Keratinocyte (primary cell): ENCODE data around the gene AFDN. TPM values are rescaled to one million over a fixed set of nuclear protein-coding genes. Genes with fewer than 3 reads are reported as not detected.

Experiments
- DNase-seq: peaks from one replicate; pipeline ENCODE4 v3.0.0-alpha.2; 2011; ENCODE audit warnings: low read depth, missing footprints, low spot score
- FAIRE-seq: peaks from 2 replicates; lab custom pipeline; 2011; peaks lifted over from hg19 to GRCh38; lab: Jason Lieb, UNC
- H2AFZ ChIP-seq: 2 replicates; pipeline ENCODE4 v1.6.0; 2012; ENCODE audit warnings: low read length, control low read depth, inconsistent platforms; ENCODE audit not compliant: control insufficient read depth
- H3K27ac ChIP-seq: 2 replicates; pipeline ENCODE4 v1.5.1; 2011; ENCODE audit warnings: low read length; ENCODE audit not compliant: control insufficient read depth, insufficient read depth
- H3K27me3 ChIP-seq: 3 replicates; pipeline ENCODE4 v1.6.0; 2011; ENCODE audit warnings: low read length; ENCODE audit not compliant: control insufficient read depth, insufficient read depth; ENCODE audit errors: extremely low read depth
- H3K36me3 ChIP-seq, 2 experiments: 2 replicates in 1 of 2; 3 replicates in 1 of 2; pipeline ENCODE4 v1.5.1; 2011; ENCODE audit warnings: low read length in 2 of 2, mild to moderate bottlenecking in 1 of 2; ENCODE audit not compliant: control insufficient read depth in 2 of 2, insufficient read depth in 2 of 2; ENCODE audit errors: extremely low read depth in 1 of 2
- H3K4me1 ChIP-seq: 3 replicates; pipeline ENCODE4 v1.5.1; 2011; ENCODE audit warnings: low read length; ENCODE audit not compliant: control insufficient read depth, insufficient read depth; ENCODE audit errors: extremely low read depth
- H3K4me2 ChIP-seq: 3 replicates; pipeline ENCODE4 v1.6.0; 2011; ENCODE audit warnings: low read depth, low read length; ENCODE audit not compliant: control insufficient read depth, insufficient read depth; ENCODE audit errors: extremely low read depth
- H3K4me3 ChIP-seq, 3 experiments: fragments of 200-600 bp in 1 of 3; sonication (generic) in 1 of 3; 2 replicates in 2 of 3; 3 replicates in 1 of 3; pipeline ENCODE4 v1.5.1; 2011 to 2016; ENCODE audit warnings: low read length in 3 of 3, mild to moderate bottlenecking in 3 of 3, control low read depth in 2 of 3, inconsistent platforms in 1 of 3, low read depth in 1 of 3, mixed read lengths in 1 of 3, mixed run types in 1 of 3, moderate library complexity in 1 of 3; ENCODE audit not compliant: control insufficient read depth in 2 of 3, insufficient read depth in 2 of 3; ENCODE audit errors: extremely low read depth in 1 of 3
- H3K79me2 ChIP-seq: 2 replicates; pipeline ENCODE4 v1.6.0; 2012; ENCODE audit warnings: low read length; ENCODE audit not compliant: control insufficient read depth, insufficient read depth
- H3K9ac ChIP-seq: 3 replicates; pipeline ENCODE4 v1.6.0; 2011; ENCODE audit warnings: low read length; ENCODE audit not compliant: control insufficient read depth, insufficient read depth; ENCODE audit errors: extremely low read depth
- H3K9me1 ChIP-seq: 3 replicates; pipeline ENCODE4 v1.6.0; 2011; ENCODE audit warnings: low read length; ENCODE audit not compliant: control insufficient read depth, insufficient read depth; ENCODE audit errors: extremely low read depth
- H3K9me3 ChIP-seq: 2 replicates; pipeline ENCODE4 v1.5.1; 2012; ENCODE audit warnings: low read depth, low read length; ENCODE audit not compliant: control insufficient read depth
- H4K20me1 ChIP-seq: 3 replicates; pipeline ENCODE4 v1.6.0; 2011; ENCODE audit warnings: low read length; ENCODE audit not compliant: control insufficient read depth, insufficient read depth; ENCODE audit errors: extremely low read depth
- EZH2 ChIP-seq: IDR thresholded peaks from one replicate; pipeline ENCODE4 v1.6.1; 2012; ENCODE audit warnings: inconsistent platforms, mild to moderate bottlenecking, low read length, moderate library complexity
- dilution Hi-C: fragments of 300-500 bp; cut with MboI; formaldehyde crosslinking; loops from one replicate; pipeline ENCODE4 v1.7.0; 2020; ENCODE audit warnings: low sequenced_read_pairs; ENCODE audit not compliant: extremely low pct_ligation_motif_present
- polyA plus RNA-seq, 5 experiments: library from polyadenylated mRNA; depleted of rRNA in 3 of 5; stranded (reverse) in 3 of 5; stranded (forward) in 1 of 5; unstranded in 1 of 5; fragments of >200 nt; gene quantifications; 1 replicate in 1 of 5; 2 replicates in 3 of 5; 3 replicates in 1 of 5; pipeline versions ENCODE4 v1.2.1 to v1.2.3, GENCODE V29; 2011 to 2012; ENCODE audit warnings: missing spikeins in 2 of 5, low read depth in 1 of 5, low replicate concordance in 1 of 5
- TF ChIP-seq, protein P1 (sequence below), 3 experiments: IDR thresholded peaks in 1 of 3; conservative IDR thresholded peaks in 1 of 3; optimal IDR thresholded peaks in 1 of 3; 2 replicates in 2 of 3; 3 replicates in 1 of 3; pipeline versions ENCODE3 to v1.5.1; 2011; ENCODE audit warnings: low read length in 3 of 3, mild to moderate bottlenecking in 3 of 3, moderate library complexity in 2 of 3, control low read depth in 1 of 3, inconsistent platforms in 1 of 3; ENCODE audit not compliant: insufficient read depth in 2 of 3; ENCODE audit errors: extremely low read depth in 1 of 3

The AFDN gene
- polyA plus RNA-seq, 1 donor (not counting 4 experiments of a cell fraction or from before 2014, with no cell fraction given) = 46.5 TPM

DNA sequence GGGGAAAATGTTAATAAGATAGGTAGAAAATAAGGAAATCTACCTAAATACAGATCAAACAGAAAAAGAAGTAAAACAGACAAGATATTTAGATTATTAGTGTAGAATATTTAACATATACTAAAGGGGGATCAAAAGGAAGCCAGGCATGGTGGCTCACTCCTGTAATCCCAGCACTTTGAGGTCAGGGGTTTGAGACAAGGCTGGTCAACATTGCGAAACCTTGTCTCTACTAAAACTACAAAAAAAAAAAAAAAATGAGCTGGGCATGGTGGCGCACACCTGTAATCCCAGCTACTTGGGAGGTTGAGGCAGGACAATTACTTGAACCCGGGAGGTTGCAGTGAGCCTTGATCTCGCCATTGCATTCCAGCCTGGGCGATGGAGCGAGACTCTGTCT, 55.5 kb downstream of the AFDN start:
- no peaks in the 10 kb centered on the region for H3K4me1 ChIP-seq
- no peak for FAIRE-seq
- H3K27ac ChIP-seq = no peak overlapping the region
- DNase-seq = no peak
- dilution Hi-C loops = no loop called here
- H3K9me3 ChIP-seq = no peaks in the 10 kb centered on the region
- no peak overlapping the region for H3K9ac ChIP-seq
- no peaks in the 10 kb centered on the region for H3K79me2 ChIP-seq
- no peak overlapping the region for H3K4me2 ChIP-seq
- H3K27me3 ChIP-seq = no peaks in the 10 kb centered on the region
- no peak overlapping the region for H3K4me3 ChIP-seq
- TF ChIP-seq, protein P1, sequence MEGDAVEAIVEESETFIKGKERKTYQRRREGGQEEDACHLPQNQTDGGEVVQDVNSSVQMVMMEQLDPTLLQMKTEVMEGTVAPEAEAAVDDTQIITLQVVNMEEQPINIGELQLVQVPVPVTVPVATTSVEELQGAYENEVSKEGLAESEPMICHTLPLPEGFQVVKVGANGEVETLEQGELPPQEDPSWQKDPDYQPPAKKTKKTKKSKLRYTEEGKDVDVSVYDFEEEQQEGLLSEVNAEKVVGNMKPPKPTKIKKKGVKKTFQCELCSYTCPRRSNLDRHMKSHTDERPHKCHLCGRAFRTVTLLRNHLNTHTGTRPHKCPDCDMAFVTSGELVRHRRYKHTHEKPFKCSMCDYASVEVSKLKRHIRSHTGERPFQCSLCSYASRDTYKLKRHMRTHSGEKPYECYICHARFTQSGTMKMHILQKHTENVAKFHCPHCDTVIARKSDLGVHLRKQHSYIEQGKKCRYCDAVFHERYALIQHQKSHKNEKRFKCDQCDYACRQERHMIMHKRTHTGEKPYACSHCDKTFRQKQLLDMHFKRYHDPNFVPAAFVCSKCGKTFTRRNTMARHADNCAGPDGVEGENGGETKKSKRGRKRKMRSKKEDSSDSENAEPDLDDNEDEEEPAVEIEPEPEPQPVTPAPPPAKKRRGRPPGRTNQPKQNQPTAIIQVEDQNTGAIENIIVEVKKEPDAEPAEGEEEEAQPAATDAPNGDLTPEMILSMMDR (optimal IDR thresholded peaks at IDR 0.05 in 1 of 3, IDR thresholded peaks at IDR 0.05 in 1 of 3, conservative IDR thresholded peaks at IDR 0.05 in 1 of 3; ENCODE audit: extremely low read depth in 1 of 3, insufficient read depth in 2 of 3, low read length in 3 of 3) = no peak
- no peak for TF ChIP-seq EZH2
- H4K20me1 ChIP-seq = no peaks in the 10 kb centered on the region
- H3K36me3 ChIP-seq = peaks cover 8 to 11% of the 10 kb centered on the region in 2 experiments
- H3K9me1 ChIP-seq = no peaks in the 10 kb centered on the region
- no peak overlapping the region for H2AFZ ChIP-seq

DNA sequence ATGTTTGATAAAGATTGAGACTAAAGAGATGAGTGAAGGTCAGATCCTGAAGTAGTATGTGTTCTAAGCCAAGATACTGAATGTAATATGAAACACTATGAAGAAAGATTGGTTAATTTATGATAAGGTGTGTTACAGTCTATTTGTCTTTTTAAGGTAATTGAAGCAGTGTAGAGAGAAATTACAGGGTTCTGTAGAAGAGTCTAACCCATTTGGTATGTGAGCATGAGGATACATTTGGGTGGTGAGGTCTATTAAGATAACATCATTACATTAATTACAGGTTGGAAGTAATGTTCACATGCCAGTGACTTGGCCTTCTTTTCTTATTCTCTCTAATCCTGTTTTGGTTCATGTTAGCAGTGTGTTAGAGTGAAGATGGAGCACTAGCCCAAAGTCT, 61.4 kb downstream of the AFDN start:
- no peak for FAIRE-seq
- DNase-seq = no peak
- H3K27ac ChIP-seq = no peak overlapping the region
- no peak overlapping the region for H3K9ac ChIP-seq
- dilution Hi-C loops = no loop called here
- no peaks in the 10 kb centered on the region for H3K27me3 ChIP-seq
- no peak overlapping the region for H2AFZ ChIP-seq
- no peaks in the 10 kb centered on the region for H3K79me2 ChIP-seq
- H3K9me1 ChIP-seq = no peaks in the 10 kb centered on the region
- H3K4me1 ChIP-seq = peaks cover 6% of the 10 kb centered on the region
- peaks cover 4 to 19% of the 10 kb centered on the region in 2 experiments for H3K36me3 ChIP-seq
- H3K9me3 ChIP-seq = no peaks in the 10 kb centered on the region
- TF ChIP-seq EZH2 = no peak
- TF ChIP-seq, protein P1 (optimal IDR thresholded peaks at IDR 0.05 in 1 of 3, IDR thresholded peaks at IDR 0.05 in 1 of 3, conservative IDR thresholded peaks at IDR 0.05 in 1 of 3; ENCODE audit: extremely low read depth in 1 of 3, insufficient read depth in 2 of 3, low read length in 3 of 3) = no peak
- H3K4me3 ChIP-seq = no peak overlapping the region
- H3K4me2 ChIP-seq = no peak overlapping the region
- no peaks in the 10 kb centered on the region for H4K20me1 ChIP-seq
